Measurements from ENCODE around the gene ZNRD2. TPM values are rescaled to one million over a fixed set of nuclear protein-coding genes. Genes with fewer than 3 reads are reported as not detected.

ZNRD2 gene
- total RNA-seq, 1 experiment from 2014 or later, result 70.9 TPM

DNA sequence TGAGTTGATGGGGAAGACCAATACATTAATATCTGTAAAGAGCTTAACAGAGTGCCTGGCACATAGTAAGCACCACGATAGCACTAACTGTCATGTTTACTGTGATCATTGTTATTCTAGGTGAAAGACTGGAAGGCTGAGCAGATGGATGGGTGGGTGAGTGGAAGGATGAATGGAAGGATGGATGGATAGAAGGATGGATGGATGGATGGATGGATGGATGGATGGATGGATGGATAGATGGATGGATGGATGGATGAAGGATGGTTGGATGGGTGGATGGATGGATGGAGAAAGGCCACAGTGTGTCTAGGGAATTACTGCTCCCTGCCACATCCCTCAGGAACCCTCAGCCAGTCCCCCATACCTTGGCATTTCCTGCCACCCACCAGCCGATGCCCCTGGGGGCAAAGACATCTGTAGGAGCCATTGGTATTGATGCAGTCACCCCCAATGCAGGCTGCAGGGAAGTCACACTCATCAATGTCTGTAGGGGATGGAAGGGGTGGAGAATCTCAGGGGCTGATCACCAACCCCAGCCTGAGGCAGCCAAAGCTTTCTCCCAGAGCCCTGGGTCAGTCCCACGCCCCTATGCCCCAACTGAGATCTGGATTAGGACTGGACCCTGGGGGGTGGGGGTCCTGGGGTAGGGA, 27.4 kb upstream of the ZNRD2 start (continued):
- no peak for TF ChIP-seq ZNF121 (CRISPR knock-in tag; IDR thresholded peaks at IDR 0.05)

DNA sequence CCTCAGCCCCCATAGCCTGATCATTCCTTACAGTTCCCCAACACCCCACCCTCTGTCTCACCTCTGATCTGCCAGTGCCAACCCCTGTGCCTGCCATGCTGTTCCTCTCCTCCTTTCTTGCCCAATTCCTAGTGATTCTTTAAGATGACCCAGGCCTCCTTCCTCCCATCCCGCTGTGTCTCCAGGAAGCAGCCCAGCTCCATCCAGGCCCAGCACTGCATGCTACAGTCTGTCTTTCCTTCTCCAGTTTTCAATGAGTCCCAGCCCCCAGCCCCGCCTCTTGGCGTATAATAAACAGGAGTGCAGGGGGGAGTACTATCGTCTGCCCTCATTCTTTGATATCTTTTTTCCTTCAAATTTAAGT, 24.4 kb upstream of the ZNRD2 start:
- Mint-ChIP-seq H3K36me3 (no peaks in the 10 kb centered on the region), H3K27me3 (ENCODE audit: low read depth) (peaks cover 90% of the 10 kb centered on the region), H3K4me1 (peaks cover 16% of the 10 kb centered on the region), H3K27ac (no peak overlapping the region), H3K4me3 (peak overlapping the region; percentile 66), H3K9me3 (no peaks in the 10 kb centered on the region)
- ChIA-PET POLR2A (no interaction called here), CTCF (interaction anchor here (0.6 to 10.3 kb wide), 7 partner anchors 11 to 48 kb away, joined by 3 to 270 read pairs (median 5); partner anchors contain the start of genes FAM89B, LTBP3 and ZNRD2)
- no peak for DNase-seq (ENCODE audit: low spot score)
- TF ChIP-seq ETV6 (CRISPR knock-in tag; IDR thresholded peaks at IDR 0.05), result no peak
- TF ChIP-seq ZNF416 (CRISPR knock-in tag; IDR thresholded peaks at IDR 0.05), result no peak
- TF ChIP-seq GTF2I (CRISPR knock-in tag; conservative IDR thresholded peaks at IDR 0.05), result no peak
- TF ChIP-seq NFE2L1 (CRISPR knock-in tag; IDR thresholded peaks at IDR 0.05), result no peak
- TF ChIP-seq, protein P1, sequence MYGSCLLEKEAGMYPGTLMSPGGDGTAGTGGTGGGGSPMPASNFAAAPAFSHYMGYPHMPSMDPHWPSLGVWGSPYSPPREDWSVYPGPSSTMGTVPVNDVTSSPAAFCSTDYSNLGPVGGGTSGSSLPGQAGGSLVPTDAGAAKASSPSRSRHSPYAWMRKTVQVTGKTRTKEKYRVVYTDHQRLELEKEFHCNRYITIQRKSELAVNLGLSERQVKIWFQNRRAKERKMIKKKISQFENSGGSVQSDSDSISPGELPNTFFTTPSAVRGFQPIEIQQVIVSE (CRISPR knock-in tag; IDR thresholded peaks at IDR 0.05; ENCODE audit: borderline replicate concordance), result no peak
- TF ChIP-seq RELA (CRISPR knock-in tag; IDR thresholded peaks at IDR 0.05; ENCODE audit: borderline replicate concordance), result no peak
- TF ChIP-seq ATF1 (CRISPR knock-in tag; IDR thresholded peaks at IDR 0.05), result no peak
- TF ChIP-seq, protein P2, sequence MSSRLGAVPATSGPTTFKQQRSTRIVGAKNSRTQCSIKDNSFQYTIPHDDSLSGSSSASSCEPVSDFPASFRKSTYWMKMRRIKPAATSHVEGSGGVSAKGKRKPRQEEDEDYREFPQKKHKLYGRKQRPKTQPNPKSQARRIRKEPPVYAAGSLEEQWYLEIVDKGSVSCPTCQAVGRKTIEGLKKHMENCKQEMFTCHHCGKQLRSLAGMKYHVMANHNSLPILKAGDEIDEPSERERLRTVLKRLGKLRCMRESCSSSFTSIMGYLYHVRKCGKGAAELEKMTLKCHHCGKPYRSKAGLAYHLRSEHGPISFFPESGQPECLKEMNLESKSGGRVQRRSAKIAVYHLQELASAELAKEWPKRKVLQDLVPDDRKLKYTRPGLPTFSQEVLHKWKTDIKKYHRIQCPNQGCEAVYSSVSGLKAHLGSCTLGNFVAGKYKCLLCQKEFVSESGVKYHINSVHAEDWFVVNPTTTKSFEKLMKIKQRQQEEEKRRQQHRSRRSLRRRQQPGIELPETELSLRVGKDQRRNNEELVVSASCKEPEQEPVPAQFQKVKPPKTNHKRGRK (CRISPR knock-in tag; IDR thresholded peaks at IDR 0.05; ENCODE audit: borderline replicate concordance), result no peak
- TF ChIP-seq, protein P3, sequence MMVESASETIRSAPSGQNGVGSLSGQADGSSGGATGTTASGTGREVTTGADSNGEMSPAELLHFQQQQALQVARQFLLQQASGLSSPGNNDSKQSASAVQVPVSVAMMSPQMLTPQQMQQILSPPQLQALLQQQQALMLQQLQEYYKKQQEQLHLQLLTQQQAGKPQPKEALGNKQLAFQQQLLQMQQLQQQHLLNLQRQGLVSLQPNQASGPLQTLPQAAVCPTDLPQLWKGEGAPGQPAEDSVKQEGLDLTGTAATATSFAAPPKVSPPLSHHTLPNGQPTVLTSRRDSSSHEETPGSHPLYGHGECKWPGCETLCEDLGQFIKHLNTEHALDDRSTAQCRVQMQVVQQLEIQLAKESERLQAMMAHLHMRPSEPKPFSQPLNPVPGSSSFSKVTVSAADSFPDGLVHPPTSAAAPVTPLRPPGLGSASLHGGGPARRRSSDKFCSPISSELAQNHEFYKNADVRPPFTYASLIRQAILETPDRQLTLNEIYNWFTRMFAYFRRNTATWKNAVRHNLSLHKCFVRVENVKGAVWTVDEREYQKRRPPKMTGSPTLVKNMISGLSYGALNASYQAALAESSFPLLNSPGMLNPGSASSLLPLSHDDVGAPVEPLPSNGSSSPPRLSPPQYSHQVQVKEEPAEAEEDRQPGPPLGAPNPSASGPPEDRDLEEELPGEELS (CRISPR knock-in tag; IDR thresholded peaks at IDR 0.05), result no peak
- TF ChIP-seq, protein P4, sequence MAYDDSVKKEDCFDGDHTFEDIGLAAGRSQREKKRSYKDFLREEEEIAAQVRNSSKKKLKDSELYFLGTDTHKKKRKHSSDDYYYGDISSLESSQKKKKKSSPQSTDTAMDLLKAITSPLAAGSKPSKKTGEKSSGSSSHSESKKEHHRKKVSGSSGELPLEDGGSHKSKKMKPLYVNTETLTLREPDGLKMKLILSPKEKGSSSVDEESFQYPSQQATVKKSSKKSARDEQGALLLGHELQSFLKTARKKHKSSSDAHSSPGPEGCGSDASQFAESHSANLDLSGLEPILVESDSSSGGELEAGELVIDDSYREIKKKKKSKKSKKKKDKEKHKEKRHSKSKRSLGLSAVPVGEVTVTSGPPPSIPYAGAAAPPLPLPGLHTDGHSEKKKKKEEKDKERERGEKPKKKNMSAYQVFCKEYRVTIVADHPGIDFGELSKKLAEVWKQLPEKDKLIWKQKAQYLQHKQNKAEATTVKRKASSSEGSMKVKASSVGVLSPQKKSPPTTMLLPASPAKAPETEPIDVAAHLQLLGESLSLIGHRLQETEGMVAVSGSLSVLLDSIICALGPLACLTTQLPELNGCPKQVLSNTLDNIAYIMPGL (CRISPR knock-in tag; IDR thresholded peaks at IDR 0.05), result no peak
- no peak for TF ChIP-seq JAZF1 (CRISPR knock-in tag; IDR thresholded peaks at IDR 0.05)
- TF ChIP-seq, protein P5, sequence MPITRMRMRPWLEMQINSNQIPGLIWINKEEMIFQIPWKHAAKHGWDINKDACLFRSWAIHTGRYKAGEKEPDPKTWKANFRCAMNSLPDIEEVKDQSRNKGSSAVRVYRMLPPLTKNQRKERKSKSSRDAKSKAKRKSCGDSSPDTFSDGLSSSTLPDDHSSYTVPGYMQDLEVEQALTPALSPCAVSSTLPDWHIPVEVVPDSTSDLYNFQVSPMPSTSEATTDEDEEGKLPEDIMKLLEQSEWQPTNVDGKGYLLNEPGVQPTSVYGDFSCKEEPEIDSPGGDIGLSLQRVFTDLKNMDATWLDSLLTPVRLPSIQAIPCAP (CRISPR knock-in tag; IDR thresholded peaks at IDR 0.05), result no peak
- TF ChIP-seq, protein P6, sequence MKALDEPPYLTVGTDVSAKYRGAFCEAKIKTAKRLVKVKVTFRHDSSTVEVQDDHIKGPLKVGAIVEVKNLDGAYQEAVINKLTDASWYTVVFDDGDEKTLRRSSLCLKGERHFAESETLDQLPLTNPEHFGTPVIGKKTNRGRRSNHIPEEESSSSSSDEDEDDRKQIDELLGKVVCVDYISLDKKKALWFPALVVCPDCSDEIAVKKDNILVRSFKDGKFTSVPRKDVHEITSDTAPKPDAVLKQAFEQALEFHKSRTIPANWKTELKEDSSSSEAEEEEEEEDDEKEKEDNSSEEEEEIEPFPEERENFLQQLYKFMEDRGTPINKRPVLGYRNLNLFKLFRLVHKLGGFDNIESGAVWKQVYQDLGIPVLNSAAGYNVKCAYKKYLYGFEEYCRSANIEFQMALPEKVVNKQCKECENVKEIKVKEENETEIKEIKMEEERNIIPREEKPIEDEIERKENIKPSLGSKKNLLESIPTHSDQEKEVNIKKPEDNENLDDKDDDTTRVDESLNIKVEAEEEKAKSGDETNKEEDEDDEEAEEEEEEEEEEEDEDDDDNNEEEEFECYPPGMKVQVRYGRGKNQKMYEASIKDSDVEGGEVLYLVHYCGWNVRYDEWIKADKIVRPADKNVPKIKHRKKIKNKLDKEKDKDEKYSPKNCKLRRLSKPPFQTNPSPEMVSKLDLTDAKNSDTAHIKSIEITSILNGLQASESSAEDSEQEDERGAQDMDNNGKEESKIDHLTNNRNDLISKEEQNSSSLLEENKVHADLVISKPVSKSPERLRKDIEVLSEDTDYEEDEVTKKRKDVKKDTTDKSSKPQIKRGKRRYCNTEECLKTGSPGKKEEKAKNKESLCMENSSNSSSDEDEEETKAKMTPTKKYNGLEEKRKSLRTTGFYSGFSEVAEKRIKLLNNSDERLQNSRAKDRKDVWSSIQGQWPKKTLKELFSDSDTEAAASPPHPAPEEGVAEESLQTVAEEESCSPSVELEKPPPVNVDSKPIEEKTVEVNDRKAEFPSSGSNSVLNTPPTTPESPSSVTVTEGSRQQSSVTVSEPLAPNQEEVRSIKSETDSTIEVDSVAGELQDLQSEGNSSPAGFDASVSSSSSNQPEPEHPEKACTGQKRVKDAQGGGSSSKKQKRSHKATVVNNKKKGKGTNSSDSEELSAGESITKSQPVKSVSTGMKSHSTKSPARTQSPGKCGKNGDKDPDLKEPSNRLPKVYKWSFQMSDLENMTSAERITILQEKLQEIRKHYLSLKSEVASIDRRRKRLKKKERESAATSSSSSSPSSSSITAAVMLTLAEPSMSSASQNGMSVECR (CRISPR knock-in tag; IDR thresholded peaks at IDR 0.05; ENCODE audit: borderline replicate concordance), result no peak
- TF ChIP-seq, protein P7, sequence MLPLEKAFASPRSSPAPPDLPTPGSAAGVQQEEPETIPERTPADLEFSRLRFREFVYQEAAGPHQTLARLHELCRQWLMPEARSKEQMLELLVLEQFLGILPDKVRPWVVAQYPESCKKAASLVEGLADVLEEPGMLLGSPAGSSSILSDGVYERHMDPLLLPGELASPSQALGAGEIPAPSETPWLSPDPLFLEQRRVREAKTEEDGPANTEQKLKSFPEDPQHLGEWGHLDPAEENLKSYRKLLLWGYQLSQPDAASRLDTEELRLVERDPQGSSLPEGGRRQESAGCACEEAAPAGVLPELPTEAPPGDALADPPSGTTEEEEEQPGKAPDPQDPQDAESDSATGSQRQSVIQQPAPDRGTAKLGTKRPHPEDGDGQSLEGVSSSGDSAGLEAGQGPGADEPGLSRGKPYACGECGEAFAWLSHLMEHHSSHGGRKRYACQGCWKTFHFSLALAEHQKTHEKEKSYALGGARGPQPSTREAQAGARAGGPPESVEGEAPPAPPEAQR (CRISPR knock-in tag; IDR thresholded peaks at IDR 0.05), result no peak
- no peak for TF ChIP-seq JUN (CRISPR knock-in tag; IDR thresholded peaks at IDR 0.05)
- ATAC-seq, result no peak
